ENCODE results near the gene ATXN2.
"Not testable (repeated sequence)": the region's sequence is repeated elsewhere in the genome, so short reads cannot be mapped to it uniquely, and the experiment has no call there.

ATXN2 gene

GRCh38 chr12:111599453-111600204 lies 514 bp upstream of the ATXN2 start:
- peak; percentile 97 for DNase-seq

- peak; percentile 73 for DNase-seq
Measured at GRCh38 chr12:111597831-111598636, 1.1 kb downstream of the ATXN2 start.

- DNase-seq, result no peak
Measured at GRCh38 chr12:111596985-111597830, 1.9 kb downstream of the ATXN2 start.

GRCh38 chr12:111595341-111595835 lies 3.7 kb downstream of the ATXN2 start:
- DNase-seq, result not testable (repeated sequence)

- not testable (repeated sequence) for DNase-seq
Measured at GRCh38 chr12:111591399-111592010, 7.6 kb downstream of the ATXN2 start.

GRCh38 chr12:111590552-111590951 lies 8.6 kb downstream of the ATXN2 start:
- no peak for DNase-seq

- DNase-seq, result no peak
Measured at GRCh38 chr12:111589601-111590000, 9.5 kb downstream of the ATXN2 start.

- DNase-seq, result no peak
Measured at GRCh38 chr12:111588010-111588409, 11.1 kb downstream of the ATXN2 start.

- no peak for DNase-seq
Measured at GRCh38 chr12:111586986-111587385, 12.1 kb downstream of the ATXN2 start.

GRCh38 chr12:111585690-111586089 lies 13.4 kb downstream of the ATXN2 start:
- no peak for DNase-seq

GRCh38 chr12:111584959-111585358 lies 14.2 kb downstream of the ATXN2 start:
- DNase-seq, result no peak

GRCh38 chr12:111583506-111583905 lies 15.6 kb downstream of the ATXN2 start:
- not testable (repeated sequence) for DNase-seq

- no peak for DNase-seq
Measured at GRCh38 chr12:111582133-111582747, 16.9 kb downstream of the ATXN2 start.

- DNase-seq, result no peak
Measured at GRCh38 chr12:111581434-111582132, 17.5 kb downstream of the ATXN2 start.

GRCh38 chr12:111580737-111581136 lies 18.4 kb downstream of the ATXN2 start:
- no peak for DNase-seq

- no peak for DNase-seq
Measured at GRCh38 chr12:111580119-111580425, 19.0 kb downstream of the ATXN2 start.

GRCh38 chr12:111578971-111579340 lies 20.2 kb downstream of the ATXN2 start:
- no peak for DNase-seq

- DNase-seq, result no peak
Measured at GRCh38 chr12:111578276-111578970, 20.7 kb downstream of the ATXN2 start.

GRCh38 chr12:111574797-111575443 lies 24.2 kb downstream of the ATXN2 start:
- no peak for DNase-seq

- no peak for DNase-seq
Measured at GRCh38 chr12:111573476-111573875, 25.6 kb downstream of the ATXN2 start.
